ENCODE results near the gene NKIRAS1. TPM values are rescaled to one million over a fixed set of nuclear protein-coding genes. Genes with fewer than 3 reads are reported as not detected.

Gene NKIRAS1
- total and polyA plus RNA-seq, 2 experiments from 2014 or later = 9.2 to 9.7 TPM

- Histone ChIP-seq H2AFZ (no peak overlapping the region), H3F3A (replicated peaks; ENCODE audit: low read depth) (peaks cover 8% of the 10 kb centered on the region; the same call in 1 of the 2 replicates), H3K36me3 (ENCODE audit: insufficient read depth) (no peaks in the 10 kb centered on the region), H3K27ac (ENCODE audit: low read depth) (no peak overlapping the region), H3K9me2 (ENCODE audit: insufficient read depth) (no peaks in the 10 kb centered on the region), H3K4me1 (ENCODE audit: insufficient read depth) (peaks cover 22% of the 10 kb centered on the region), H4K20me1 (replicated peaks; ENCODE audit: insufficient read depth) (peaks cover 22% of the 10 kb centered on the region; the same call in 1 of the 2 replicates), H3K4me2 (no peak overlapping the region), H3K27me3 (ENCODE audit: insufficient read depth) (no peaks in the 10 kb centered on the region), H3K4me3 (no peak overlapping the region), H3K79me2 (replicated peaks; ENCODE audit: insufficient read depth) (peaks cover 83% of the 10 kb centered on the region)
- no peak for ATAC-seq
- TF ChIP-seq, protein P1, sequence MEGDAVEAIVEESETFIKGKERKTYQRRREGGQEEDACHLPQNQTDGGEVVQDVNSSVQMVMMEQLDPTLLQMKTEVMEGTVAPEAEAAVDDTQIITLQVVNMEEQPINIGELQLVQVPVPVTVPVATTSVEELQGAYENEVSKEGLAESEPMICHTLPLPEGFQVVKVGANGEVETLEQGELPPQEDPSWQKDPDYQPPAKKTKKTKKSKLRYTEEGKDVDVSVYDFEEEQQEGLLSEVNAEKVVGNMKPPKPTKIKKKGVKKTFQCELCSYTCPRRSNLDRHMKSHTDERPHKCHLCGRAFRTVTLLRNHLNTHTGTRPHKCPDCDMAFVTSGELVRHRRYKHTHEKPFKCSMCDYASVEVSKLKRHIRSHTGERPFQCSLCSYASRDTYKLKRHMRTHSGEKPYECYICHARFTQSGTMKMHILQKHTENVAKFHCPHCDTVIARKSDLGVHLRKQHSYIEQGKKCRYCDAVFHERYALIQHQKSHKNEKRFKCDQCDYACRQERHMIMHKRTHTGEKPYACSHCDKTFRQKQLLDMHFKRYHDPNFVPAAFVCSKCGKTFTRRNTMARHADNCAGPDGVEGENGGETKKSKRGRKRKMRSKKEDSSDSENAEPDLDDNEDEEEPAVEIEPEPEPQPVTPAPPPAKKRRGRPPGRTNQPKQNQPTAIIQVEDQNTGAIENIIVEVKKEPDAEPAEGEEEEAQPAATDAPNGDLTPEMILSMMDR (conservative IDR thresholded peaks at IDR 0.05; ENCODE audit: low read depth in 2 of 2) = peak; percentile 28 to 51; a peak in 3 of 4 replicates
- no peak for TF ChIP-seq ZNF114 (CRISPR knock-in tag; IDR thresholded peaks at IDR 0.05)
- H3K4me1 Mint-ChIP-seq = peaks cover 42% of the 10 kb centered on the region
- no peaks in the 10 kb centered on the region for H3K27me3 Mint-ChIP-seq (ENCODE audit: insufficient read depth, low read depth, poor library complexity)
- no peaks in the 10 kb centered on the region for H3K9me3 Mint-ChIP-seq
- H3K4me3 Mint-ChIP-seq = no peak overlapping the region
- no peak for DNase-seq (ENCODE audit: low spot score)
- H3K27ac Mint-ChIP-seq = no peak overlapping the region
- H3K36me3 Mint-ChIP-seq (ENCODE audit: low read depth) = peaks cover 18% of the 10 kb centered on the region; the same call in 2 of the 3 replicates
Observed at GRCh38 chr3:23867400-23867799, 49.4 kb downstream of the NKIRAS1 start.

GRCh38 chr3:23865595-23866396, 51.0 kb downstream of the NKIRAS1 start:
- DNase-seq (ENCODE audit: low spot score) = peak; percentile 67
- Mint-ChIP-seq H3K27me3 (ENCODE audit: insufficient read depth, low read depth, poor library complexity) (no peaks in the 10 kb centered on the region), H3K27ac (peak overlapping the region; percentile 70), H3K9me3 (no peaks in the 10 kb centered on the region), H3K4me1 (peaks cover 53% of the 10 kb centered on the region), H3K36me3 (ENCODE audit: low read depth) (peaks cover 19% of the 10 kb centered on the region; the same call in 2 of the 3 replicates), H3K4me3 (no peak overlapping the region)
- H3F3A ChIP-seq (replicated peaks; ENCODE audit: low read depth) = peaks cover 10% of the 10 kb centered on the region; the same call in 1 of the 2 replicates
- H3K4me2 ChIP-seq = peak overlapping the region; percentile 61
- peaks cover 26% of the 10 kb centered on the region; the same call in 1 of the 2 replicates for H4K20me1 ChIP-seq (replicated peaks; ENCODE audit: insufficient read depth)
- no peaks in the 10 kb centered on the region for H3K36me3 ChIP-seq (ENCODE audit: insufficient read depth)
- peak overlapping the region; percentile 53 for H3K27ac ChIP-seq (ENCODE audit: low read depth)
- H3K4me1 ChIP-seq (ENCODE audit: insufficient read depth) = peaks cover 22% of the 10 kb centered on the region
- H3K9me2 ChIP-seq (ENCODE audit: insufficient read depth) = no peaks in the 10 kb centered on the region
- TF ChIP-seq ZNF462 (CRISPR knock-in tag; IDR thresholded peaks at IDR 0.05) (0 out of 2 replicates have a peak, but pooled peaks have one; percentile 60), REST (IDR thresholded peaks at IDR 0.05; ENCODE audit: unreplicated experiment) (no peak)
- H3K27me3 ChIP-seq (ENCODE audit: insufficient read depth) = no peaks in the 10 kb centered on the region
- no peak overlapping the region for H2AFZ ChIP-seq
- H3K4me3 ChIP-seq = no peak overlapping the region; the same call in 1 of the 2 replicates
- peaks cover 95% of the 10 kb centered on the region for H3K79me2 ChIP-seq (replicated peaks; ENCODE audit: insufficient read depth)
- peak; percentile 88 for ATAC-seq

Data from GM23338 (cell line).